Subcutaneous adipose tissue (tissue), 4 donors: Measurements from ENCODE around the gene MRPL51. TPM values are rescaled to one million over a fixed set of nuclear protein-coding genes. Genes with fewer than 3 reads are reported as not detected.

Experiments used
- total RNA-seq, 4 donors: library from RNA; depleted of rRNA; stranded (reverse); fragments of >200 nt; gene quantifications; one replicate each; pipeline ENCODE4 v1.1.0, GENCODE V29; 2016
- TF ChIP-seq, protein P1 (sequence below): fragments of 450-650 bp; IDR thresholded peaks from one replicate; pipeline ENCODE4 v1.5.1; 2016; ENCODE audit warnings: low read depth, mild to moderate bottlenecking, control low read depth, antibody characterized with exemption, moderate library complexity

The MRPL51 gene
- total RNA-seq, 4 donors from 2014 or later = 65.6 to 99.1 (median 68.2) TPM

DNA sequence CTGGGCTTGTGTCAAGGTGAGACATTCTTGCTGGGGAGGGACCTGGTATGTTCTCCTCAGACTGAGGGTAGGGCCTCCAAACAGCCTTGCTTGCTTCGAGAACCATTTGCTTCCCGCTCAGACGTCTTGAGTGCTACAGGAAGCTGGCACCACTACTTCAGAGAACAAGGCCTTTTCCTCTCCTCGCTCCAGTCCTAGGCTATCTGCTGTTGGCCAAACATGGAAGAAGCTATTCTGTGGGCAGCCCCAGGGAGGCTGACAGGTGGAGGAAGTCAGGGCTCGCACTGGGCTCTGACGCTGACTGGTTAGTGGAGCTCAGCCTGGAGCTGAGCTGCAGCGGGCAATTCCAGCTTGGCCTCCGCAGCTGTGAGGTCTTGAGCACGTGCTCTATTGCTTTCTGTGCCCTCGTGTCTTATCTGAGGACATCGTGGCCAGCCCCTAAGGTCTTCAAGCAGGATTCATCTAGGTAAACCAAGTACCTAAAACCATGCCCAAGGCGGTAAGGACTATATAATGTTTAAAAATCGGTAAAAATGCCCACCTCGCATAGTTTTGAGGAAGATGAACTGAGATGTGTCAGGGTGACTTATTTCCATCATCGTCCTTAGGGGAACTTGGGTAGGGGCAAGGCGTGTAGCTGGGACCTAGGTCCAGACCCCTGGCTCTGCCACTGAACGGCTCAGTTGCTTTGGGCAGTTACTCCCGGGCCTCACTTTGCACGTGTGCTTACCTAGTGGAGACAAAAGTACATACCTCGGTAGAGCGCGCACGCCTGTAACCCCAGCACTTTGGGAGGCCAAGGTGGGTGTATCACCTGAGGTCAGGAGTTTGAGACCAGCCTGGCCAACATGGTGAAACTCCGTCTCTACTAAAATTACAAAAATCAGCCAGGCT, 45.6 kb upstream of the MRPL51 start:
- TF ChIP-seq, protein P1, sequence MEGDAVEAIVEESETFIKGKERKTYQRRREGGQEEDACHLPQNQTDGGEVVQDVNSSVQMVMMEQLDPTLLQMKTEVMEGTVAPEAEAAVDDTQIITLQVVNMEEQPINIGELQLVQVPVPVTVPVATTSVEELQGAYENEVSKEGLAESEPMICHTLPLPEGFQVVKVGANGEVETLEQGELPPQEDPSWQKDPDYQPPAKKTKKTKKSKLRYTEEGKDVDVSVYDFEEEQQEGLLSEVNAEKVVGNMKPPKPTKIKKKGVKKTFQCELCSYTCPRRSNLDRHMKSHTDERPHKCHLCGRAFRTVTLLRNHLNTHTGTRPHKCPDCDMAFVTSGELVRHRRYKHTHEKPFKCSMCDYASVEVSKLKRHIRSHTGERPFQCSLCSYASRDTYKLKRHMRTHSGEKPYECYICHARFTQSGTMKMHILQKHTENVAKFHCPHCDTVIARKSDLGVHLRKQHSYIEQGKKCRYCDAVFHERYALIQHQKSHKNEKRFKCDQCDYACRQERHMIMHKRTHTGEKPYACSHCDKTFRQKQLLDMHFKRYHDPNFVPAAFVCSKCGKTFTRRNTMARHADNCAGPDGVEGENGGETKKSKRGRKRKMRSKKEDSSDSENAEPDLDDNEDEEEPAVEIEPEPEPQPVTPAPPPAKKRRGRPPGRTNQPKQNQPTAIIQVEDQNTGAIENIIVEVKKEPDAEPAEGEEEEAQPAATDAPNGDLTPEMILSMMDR = no peak

DNA sequence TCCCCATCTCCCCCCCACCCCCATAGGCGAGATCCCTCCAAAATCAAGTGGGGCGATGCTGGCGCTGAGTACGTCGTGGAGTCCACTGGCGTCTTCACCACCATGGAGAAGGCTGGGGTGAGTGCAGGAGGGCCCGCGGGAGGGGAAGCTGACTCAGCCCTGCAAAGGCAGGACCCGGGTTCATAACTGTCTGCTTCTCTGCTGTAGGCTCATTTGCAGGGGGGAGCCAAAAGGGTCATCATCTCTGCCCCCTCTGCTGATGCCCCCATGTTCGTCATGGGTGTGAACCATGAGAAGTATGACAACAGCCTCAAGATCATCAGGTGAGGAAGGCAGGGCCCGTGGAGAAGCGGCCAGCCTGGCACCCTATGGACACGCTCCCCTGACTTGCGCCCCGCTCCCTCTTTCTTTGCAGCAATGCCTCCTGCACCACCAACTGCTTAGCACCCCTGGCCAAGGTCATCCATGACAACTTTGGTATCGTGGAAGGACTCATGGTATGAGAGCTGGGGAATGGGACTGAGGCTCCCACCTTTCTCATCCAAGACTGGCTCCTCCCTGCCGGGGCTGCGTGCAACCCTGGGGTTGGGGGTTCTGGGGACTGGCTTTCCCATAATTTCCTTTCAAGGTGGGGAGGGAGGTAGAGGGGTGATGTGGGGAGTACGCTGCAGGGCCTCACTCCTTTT, 44.0 kb upstream of the MRPL51 start:
- TF ChIP-seq, protein P1 = no peak

DNA sequence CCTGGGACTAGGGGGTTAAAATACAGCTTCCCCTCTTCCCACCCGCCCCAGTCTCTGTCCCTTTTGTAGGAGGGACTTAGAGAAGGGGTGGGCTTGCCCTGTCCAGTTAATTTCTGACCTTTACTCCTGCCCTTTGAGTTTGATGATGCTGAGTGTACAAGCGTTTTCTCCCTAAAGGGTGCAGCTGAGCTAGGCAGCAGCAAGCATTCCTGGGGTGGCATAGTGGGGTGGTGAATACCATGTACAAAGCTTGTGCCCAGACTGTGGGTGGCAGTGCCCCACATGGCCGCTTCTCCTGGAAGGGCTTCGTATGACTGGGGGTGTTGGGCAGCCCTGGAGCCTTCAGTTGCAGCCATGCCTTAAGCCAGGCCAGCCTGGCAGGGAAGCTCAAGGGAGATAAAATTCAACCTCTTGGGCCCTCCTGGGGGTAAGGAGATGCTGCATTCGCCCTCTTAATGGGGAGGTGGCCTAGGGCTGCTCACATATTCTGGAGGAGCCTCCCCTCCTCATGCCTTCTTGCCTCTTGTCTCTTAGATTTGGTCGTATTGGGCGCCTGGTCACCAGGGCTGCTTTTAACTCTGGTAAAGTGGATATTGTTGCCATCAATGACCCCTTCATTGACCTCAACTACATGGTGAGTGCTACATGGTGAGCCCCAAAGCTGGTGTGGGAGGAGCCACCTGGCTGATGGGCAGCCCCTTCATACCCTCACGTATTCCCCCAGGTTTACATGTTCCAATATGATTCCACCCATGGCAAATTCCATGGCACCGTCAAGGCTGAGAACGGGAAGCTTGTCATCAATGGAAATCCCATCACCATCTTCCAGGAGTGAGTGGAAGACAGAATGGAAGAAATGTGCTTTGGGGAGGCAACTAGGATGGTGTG, 43.1 kb upstream of the MRPL51 start:
- TF ChIP-seq, protein P1 = no peak

DNA sequence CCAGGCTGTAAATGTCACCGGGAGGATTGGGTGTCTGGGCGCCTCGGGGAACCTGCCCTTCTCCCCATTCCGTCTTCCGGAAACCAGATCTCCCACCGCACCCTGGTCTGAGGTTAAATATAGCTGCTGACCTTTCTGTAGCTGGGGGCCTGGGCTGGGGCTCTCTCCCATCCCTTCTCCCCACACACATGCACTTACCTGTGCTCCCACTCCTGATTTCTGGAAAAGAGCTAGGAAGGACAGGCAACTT, 42.6 kb upstream of the MRPL51 start:
- TF ChIP-seq, protein P1 = no peak

DNA sequence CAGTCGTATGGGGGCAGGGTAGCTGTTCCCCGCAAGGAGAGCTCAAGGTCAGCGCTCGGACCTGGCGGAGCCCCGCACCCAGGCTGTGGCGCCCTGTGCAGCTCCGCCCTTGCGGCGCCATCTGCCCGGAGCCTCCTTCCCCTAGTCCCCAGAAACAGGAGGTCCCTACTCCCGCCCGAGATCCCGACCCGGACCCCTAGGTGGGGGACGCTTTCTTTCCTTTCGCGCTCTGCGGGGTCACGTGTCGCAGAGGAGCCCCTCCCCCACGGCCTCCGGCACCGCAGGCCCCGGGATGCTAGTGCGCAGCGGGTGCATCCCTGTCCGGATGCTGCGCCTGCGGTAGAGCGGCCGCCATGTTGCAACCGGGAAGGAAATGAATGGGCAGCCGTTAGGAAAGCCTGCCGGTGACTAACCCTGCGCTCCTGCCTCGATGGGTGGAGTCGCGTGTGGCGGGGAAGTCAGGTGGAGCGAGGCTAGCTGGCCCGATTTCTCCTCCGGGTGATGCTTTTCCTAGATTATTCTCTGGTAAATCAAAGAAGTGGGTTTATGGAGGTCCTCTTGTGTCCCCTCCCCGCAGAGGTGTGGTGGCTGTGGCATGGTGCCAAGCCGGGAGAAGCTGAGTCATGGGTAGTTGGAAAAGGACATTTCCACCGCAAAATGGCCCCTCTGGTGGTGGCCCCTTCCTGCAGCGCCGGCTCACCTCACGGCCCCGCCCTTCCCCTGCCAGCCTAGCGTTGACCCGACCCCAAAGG, 42.1 kb upstream of the MRPL51 start:
- TF ChIP-seq, protein P1 = no peak

DNA sequence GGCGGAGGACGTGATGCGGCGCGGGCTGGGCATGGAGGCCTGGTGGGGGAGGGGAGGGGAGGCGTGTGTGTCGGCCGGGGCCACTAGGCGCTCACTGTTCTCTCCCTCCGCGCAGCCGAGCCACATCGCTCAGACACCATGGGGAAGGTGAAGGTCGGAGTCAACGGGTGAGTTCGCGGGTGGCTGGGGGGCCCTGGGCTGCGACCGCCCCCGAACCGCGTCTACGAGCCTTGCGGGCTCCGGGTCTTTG, 41.6 kb upstream of the MRPL51 start:
- TF ChIP-seq, protein P1 = no peak
